Upper lobe of left lung (tissue), 4 donors: Measurements from ENCODE around the gene BMP7.

Source experiments
- POLR2AphosphoS5 ChIP-seq, 2 donors: sonication (generic); formaldehyde crosslinking; IDR thresholded peaks; one replicate each; pipeline ENCODE4 v1.5.1; 2017; ENCODE audit warnings: antibody characterized with exemption in 2 of 2
- TF ChIP-seq, protein P1 (sequence below), 6 experiments: fragments of 450-650 bp in 4 of 6; fragments of 200-600 bp in 2 of 6; sonication (generic) in 2 of 6; IDR thresholded peaks; one replicate each; pipeline ENCODE4 v1.5.1; 2016 to 2019; ENCODE audit warnings: antibody characterized with exemption in 6 of 6

DNA sequence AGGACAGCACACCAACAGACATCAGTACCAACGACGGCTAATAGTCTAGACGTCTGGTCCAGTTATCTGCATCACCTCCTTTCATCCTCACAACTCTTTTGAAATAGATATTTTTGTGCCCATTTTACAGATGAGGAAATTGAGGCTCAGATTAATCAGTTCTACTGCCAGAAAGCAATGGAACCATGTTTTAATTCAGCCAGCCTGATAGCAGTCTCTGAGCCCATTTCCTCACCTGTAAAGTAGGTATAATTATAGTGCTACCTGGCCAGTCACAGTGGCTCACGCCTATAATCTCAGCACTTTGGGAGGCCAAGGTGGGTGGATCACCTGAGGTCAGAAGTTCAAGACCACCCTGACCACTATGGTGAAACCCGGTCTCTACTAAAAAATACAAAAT lies 9.8 kb upstream of the BMP7 start:
- no peak for TF ChIP-seq POLR2AphosphoS5 (IDR thresholded peaks at IDR 0.05)
- TF ChIP-seq, protein P1, sequence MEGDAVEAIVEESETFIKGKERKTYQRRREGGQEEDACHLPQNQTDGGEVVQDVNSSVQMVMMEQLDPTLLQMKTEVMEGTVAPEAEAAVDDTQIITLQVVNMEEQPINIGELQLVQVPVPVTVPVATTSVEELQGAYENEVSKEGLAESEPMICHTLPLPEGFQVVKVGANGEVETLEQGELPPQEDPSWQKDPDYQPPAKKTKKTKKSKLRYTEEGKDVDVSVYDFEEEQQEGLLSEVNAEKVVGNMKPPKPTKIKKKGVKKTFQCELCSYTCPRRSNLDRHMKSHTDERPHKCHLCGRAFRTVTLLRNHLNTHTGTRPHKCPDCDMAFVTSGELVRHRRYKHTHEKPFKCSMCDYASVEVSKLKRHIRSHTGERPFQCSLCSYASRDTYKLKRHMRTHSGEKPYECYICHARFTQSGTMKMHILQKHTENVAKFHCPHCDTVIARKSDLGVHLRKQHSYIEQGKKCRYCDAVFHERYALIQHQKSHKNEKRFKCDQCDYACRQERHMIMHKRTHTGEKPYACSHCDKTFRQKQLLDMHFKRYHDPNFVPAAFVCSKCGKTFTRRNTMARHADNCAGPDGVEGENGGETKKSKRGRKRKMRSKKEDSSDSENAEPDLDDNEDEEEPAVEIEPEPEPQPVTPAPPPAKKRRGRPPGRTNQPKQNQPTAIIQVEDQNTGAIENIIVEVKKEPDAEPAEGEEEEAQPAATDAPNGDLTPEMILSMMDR (IDR thresholded peaks at IDR 0.05): no peak
